ENCODE measurements around the gene S100B.
A peak's percentile ranks its signal among the peaks of the same experiment; 100 is the strongest.

S100B gene

DNA sequence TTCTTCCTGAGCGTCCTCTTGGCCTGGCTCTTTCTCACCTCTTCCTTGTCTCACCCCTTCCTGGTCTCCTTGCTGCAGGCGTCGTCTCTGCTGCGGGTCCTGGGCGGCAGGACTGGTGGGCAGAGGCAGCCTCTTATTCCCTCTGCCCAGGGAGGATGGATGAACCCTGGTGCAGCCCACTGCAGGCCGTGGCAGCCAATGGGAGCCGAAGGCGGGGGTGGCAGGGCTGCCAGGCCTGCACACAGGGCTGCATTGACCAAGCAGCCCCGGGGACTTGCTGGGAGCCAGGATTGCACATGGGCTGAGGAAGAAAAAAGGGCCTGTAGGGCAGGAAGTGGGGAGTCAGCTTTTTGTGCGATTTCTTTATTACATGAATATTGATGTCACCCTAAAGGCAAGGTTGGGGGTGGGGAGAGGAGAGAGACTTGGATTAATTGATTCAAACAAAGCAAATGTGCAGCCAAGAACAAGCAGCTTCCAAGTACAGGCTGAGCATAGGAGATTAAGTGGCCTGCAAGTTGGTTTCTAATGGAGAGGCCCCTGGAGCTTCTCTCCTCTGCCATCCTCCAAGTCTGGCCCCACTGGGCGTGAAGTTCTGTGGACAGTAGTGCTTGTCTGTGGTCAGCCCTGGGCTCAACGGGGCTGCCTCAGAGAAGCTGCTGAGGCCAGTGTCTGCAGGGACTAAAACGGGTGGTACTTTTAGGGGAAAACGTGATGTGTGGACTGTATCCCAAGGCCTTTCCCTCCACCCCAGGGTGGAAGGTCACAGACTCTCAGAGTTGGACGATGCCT is at the start of gene S100B:
TSS of gene S100B (minus strand) at position 108 of the 792 bp plus-strand sequence. CDS start 2,667 bp downstream, outside the sequence.
- Mint-ChIP-seq H3K27ac (peak within 1 kb of the TSS; percentile 43), H3K4me1 (ENCODE audit: low read depth) (peaks cover 18% of the 10 kb centered on the region), H3K9me3 (no peaks in the 10 kb centered on the region), H3K36me3 (ENCODE audit: low read depth) (no peaks in the 10 kb centered on the region), H3K4me3 (peak within 1 kb of the TSS; percentile 61), H3K27me3 (ENCODE audit: low read depth) (peaks cover 2% of the 10 kb centered on the region)
- no peak for DNase-seq (ENCODE audit: low spot score)

DNA sequence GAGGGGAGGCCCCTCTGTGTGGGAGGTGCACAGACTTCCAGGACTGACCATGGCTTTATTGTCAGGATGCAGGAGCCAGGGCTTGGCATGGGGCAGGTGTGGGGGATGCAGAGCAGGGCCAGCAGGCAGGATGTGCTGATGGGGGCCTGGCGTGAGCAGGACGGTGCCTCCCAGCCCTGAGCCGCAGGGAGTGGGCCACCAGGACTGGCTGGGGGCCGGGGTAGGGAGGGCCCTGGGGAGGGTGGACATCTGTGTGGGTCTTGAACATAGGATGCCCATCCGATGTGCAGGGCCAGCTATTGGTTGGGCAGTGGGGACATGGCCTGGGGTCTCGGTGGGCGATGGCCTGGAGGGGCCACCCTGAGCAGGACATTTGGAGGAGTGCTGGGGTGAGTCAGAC is 46.2 kb upstream of the S100B start:
- H3K4me1 Mint-ChIP-seq (ENCODE audit: low read depth): peaks cover 4% of the 10 kb centered on the region
- peaks cover 23% of the 10 kb centered on the region for H3K9me3 Mint-ChIP-seq
- H3K36me3 Mint-ChIP-seq (ENCODE audit: low read depth): peaks cover 96% of the 10 kb centered on the region

DNA sequence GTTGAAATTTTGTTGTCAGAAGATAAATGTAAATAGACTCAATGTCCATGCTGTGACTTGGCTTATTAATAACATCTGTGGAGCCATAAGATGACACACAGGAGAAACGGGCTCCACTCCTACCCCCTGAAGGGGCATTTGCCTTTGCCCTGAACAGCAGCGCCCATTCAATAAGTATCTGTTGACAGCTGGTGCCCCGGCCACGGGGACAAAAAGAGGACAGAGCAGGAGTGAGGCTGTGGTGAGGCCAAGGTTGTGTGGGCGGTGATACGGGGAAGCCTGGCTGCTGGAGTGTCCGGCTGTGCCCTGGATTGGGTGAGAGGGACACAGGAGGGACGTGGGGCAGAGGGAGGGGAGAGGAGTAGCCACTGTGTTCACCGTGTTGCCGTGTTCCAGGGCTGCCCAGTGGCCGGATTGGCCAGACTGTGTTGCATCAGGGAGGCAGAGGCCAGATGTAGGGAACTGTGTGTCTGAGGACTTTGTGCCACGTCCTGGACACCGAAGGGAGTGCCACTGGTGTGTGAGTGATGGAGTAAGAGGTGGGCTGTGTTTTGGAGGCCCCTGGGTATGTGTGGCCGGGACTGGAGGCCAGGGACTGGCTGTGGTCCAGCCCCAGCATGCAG is 45.7 kb upstream of the S100B start:
- Mint-ChIP-seq H3K4me3 (no peak overlapping the region), H3K4me1 (ENCODE audit: low read depth) (peaks cover 4% of the 10 kb centered on the region), H3K27ac (no peak overlapping the region), H3K9me3 (peaks cover 20% of the 10 kb centered on the region), H3K27me3 (ENCODE audit: low read depth) (no peaks in the 10 kb centered on the region), H3K36me3 (ENCODE audit: low read depth) (peaks cover 95% of the 10 kb centered on the region)
- DNase-seq (ENCODE audit: low spot score): no peak

More for the DNA sequence above, 46.2 kb upstream of the S100B start:
- H3K4me3 Mint-ChIP-seq: no peak overlapping the region
- H3K27ac Mint-ChIP-seq: no peak overlapping the region
- H3K27me3 Mint-ChIP-seq (ENCODE audit: low read depth): no peaks in the 10 kb centered on the region
- DNase-seq (ENCODE audit: low spot score): no peak

DNA sequence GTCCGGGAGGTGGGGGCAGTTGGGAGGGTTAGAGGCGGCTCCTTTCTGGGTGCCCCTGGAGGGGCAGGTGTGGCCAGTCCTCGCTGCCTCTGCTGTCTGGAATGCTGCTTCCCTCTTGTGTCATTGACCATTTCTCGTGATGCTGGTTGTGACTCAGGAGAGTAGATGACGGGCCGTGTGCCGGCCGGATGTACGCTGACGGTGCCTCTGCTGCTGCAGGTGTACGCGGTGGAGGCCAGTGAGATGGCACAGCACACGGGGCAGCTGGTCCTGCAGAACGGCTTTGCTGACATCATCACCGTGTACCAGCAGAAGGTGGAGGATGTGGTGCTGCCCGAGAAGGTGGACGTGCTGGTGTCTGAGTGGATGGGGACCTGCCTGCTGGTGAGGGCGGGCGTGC is 44.5 kb upstream of the S100B start:
- DNase-seq (ENCODE audit: low spot score): no peak
- Mint-ChIP-seq H3K27me3 (ENCODE audit: low read depth) (no peaks in the 10 kb centered on the region), H3K9me3 (peaks cover 8% of the 10 kb centered on the region), H3K4me3 (no peak overlapping the region), H3K27ac (no peak overlapping the region), H3K4me1 (ENCODE audit: low read depth) (peaks cover 4% of the 10 kb centered on the region), H3K36me3 (ENCODE audit: low read depth) (peaks cover 93% of the 10 kb centered on the region)

DNA sequence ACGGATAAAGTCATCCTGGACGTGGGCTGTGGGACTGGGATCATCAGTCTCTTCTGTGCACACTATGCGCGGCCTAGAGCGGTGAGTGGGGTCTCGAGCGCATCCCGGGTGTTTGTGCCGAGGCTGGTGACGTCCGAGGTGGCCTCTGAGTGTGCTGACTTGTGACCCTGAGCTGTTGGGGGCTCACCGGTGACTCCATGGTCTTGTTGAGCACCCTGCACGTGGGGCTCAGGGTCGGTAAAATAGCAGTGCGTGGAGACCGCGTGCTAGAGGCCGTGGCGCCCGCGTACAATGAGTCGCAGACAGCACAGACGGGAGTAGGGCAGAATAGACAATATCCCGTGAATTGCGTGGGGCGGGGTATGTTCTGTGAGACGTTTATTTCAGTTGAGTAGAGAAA is 43.7 kb upstream of the S100B start:
- peaks cover 4% of the 10 kb centered on the region for H3K4me1 Mint-ChIP-seq (ENCODE audit: low read depth)
- no peaks in the 10 kb centered on the region for H3K9me3 Mint-ChIP-seq
- peaks cover 93% of the 10 kb centered on the region for H3K36me3 Mint-ChIP-seq (ENCODE audit: low read depth)
- no peak for DNase-seq (ENCODE audit: low spot score)
- H3K27me3 Mint-ChIP-seq (ENCODE audit: low read depth): no peaks in the 10 kb centered on the region
- no peak overlapping the region for H3K27ac Mint-ChIP-seq
- no peak overlapping the region for H3K4me3 Mint-ChIP-seq

DNA sequence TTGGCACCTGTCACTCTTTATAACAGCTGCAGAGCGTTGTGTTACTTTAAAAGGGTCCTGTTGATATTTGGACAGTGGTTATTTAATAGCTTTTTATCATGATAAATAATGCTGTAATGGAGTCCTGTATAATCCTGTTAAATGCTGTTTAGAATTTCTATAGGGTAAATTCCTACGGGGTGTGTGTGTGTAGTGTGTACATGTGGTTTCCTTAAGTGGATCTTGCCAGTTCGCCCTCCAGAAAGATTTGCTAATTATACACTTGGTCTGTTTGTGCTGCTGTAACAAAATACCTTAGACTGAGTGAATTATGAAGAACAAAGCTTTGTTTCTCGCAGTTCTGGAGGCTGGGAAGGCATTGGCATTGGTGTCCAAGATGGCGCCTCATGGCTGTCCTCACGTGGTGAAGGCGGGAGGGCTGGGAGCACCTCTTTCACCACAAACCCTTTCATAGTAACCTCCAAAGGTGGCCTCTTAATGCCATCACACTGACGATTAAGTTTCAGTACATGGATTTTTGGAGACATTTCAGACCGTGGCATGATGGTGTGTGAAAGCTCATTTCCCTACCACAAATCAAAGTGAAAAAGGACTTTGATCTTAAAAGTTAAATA is 41.8 kb upstream of the S100B start:
- Mint-ChIP-seq H3K27me3 (ENCODE audit: low read depth) (no peaks in the 10 kb centered on the region), H3K4me3 (no peak overlapping the region), H3K27ac (no peak overlapping the region), H3K36me3 (ENCODE audit: low read depth) (peaks cover 83% of the 10 kb centered on the region), H3K4me1 (ENCODE audit: low read depth) (peaks cover 4% of the 10 kb centered on the region), H3K9me3 (no peaks in the 10 kb centered on the region)
- DNase-seq (ENCODE audit: low spot score): no peak

DNA sequence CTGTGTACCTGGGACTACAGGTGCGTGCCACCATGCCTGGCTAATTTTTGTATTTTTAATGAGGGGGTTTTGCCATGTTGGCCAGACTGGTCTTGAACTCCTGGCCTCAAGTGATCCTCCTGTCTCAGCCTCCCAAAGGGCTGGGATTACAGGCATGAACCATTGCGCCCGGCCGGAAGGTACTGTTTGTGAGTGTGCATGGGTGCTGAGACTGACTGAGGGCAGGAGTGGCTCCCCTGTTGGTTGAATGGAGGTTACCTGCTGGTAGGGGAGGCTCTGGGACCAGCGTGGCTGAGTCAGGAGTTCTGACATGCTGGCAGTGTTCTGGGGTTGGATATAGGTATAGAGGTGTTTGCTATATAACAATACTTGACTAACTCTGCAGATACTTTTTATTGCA is 41.0 kb upstream of the S100B start:
- Mint-ChIP-seq H3K4me1 (ENCODE audit: low read depth) (peaks cover 4% of the 10 kb centered on the region), H3K36me3 (ENCODE audit: low read depth) (peaks cover 82% of the 10 kb centered on the region), H3K27me3 (ENCODE audit: low read depth) (no peaks in the 10 kb centered on the region), H3K9me3 (no peaks in the 10 kb centered on the region), H3K4me3 (no peak overlapping the region), H3K27ac (no peak overlapping the region)
- DNase-seq (ENCODE audit: low spot score): no peak

DNA sequence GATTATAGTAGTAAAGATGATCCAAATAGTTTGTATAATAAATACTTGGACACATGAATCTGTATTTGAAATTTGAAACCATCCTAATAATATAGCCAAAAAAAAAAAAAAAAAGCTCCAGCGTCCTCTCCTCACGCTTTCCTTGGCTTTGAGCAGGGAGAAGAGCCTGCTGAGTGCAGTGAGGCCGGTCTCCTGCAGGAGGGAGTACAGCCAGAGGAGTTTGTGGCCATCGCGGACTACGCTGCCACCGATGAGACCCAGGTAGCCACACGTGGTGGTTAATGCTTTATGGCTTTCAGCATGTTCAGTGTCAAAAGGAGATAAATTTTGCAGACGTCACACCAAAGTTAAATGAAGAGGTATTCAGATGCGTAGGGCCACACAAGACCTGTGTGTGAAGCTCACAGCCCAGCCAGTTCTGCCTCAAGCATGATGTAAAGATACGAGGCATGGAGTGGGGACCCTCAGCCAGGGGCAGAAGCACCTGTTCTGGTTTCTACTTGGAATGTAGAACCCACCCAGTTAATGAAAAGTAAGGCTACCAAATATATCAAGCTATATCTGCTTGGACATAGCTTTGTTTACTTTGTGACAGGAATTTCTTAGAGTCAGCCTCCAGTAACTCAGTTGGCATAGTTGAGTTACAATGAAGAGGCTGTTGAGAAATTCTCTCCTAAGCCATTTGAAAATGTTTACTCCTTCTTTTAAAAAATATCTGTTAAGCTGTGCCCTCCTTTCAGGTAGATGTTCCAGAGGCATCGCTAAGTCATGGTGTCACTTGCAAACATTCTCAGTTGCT is 38.7 kb upstream of the S100B start:
- Mint-ChIP-seq H3K4me1 (ENCODE audit: low read depth) (peaks cover 20% of the 10 kb centered on the region), H3K27me3 (ENCODE audit: low read depth) (no peaks in the 10 kb centered on the region), H3K36me3 (ENCODE audit: low read depth) (peaks cover 76% of the 10 kb centered on the region), H3K9me3 (no peaks in the 10 kb centered on the region), H3K4me3 (no peak overlapping the region), H3K27ac (no peak overlapping the region)
- DNase-seq (ENCODE audit: low spot score): no peak

DNA sequence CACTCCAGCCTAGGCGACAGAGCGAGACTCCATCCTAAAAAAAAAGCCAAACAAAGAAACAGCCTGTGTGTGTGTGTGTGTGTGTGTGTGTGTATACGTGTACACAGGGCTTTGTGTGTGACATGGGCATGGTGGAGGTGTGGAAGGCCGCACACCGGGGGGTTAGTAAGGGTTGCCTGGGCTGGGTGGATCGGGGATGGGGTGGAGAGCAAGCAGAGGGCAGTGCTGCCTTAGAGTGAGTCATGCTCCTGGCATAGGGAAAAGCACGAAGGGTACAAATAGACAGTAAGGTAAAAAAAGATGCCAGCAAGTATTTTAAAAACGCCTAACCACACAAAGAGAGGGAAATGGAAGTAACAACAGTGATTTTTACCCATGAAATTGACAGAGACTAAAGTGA is 36.8 kb upstream of the S100B start:
- DNase-seq (ENCODE audit: low spot score): no peak
- Mint-ChIP-seq H3K27ac (peak overlapping the region; percentile 16), H3K4me3 (no peak overlapping the region), H3K36me3 (ENCODE audit: low read depth) (peaks cover 71% of the 10 kb centered on the region), H3K27me3 (ENCODE audit: low read depth) (no peaks in the 10 kb centered on the region), H3K4me1 (ENCODE audit: low read depth) (peaks cover 37% of the 10 kb centered on the region), H3K9me3 (no peaks in the 10 kb centered on the region)

DNA sequence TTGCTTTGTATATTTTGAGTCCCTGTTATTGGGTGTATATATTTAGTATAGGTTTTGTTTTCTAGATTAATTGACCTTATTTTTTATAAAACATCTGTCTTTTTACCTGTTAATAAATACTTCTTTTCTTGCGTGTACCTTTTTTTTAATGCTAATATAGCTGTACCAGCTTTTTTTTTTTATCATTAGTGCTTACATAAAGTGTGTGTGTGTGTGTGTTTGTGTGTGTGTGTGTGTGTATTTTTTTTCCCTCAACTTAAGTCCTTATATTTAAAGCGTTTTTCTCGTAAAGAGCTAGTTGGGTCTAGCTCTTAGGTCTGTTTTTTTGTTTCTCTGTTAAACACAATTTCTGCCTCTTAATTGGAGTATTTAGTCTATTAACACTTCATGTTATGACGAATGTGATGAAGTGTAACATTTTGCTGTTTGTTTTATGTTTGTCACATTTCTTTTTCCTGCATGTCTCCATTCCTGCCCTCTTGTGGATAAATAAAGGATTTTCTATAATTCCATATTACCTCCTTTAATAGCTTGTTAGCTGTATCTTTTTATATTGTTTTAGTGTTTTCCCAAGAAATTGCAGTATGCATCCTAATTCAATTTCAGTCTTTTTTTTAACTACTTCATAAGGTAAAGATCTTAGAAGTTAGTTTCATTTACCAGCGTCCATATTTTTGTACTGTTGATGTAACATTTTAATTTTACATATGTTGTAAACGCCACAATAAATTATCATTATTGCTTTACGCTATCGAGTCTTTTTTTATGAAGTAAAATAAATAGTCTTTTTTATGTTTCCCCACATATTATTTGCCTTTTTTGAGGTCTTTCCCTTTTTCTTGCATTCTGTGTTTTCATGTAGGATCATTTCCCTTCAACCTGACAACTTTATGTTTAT is 34.9 kb upstream of the S100B start:
- peaks cover 43% of the 10 kb centered on the region for H3K4me1 Mint-ChIP-seq (ENCODE audit: low read depth)

DNA sequence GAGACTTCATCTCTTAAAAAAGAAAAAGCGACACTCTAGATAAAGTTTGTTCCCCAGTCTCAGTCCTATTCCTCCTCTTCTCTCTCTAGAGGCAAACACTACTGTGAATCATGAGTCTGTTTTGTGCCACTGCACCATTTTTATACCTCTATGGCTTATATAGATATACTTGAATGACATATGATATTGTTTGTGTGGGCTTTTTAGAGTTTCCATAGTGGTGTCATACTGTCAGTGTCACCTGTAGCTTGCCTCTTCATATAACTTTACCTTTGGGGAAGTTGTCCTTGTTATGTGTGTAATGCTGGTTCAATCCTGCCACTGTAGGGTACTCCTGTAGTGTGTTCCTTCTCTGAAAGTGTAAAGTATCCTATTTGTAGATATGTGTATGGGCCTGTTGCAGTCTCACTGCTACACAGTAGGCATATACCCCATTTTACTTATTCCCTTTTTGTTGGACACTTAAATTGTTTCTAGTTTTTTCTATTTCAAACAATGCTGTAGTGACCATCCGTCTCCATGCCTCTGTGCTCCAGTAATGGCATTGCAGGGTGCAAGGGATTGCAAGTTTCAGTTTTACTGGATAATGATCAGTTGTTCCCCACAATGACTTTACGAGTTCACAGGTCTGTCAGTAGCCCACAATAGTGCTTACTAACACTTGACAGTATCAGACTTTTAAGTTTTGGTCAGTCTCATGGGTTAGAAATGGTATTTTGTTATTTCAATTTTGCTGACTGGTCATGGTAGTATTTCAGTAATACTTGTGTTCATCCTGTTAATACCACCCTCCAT is 33.3 kb upstream of the S100B start:
- Mint-ChIP-seq H3K4me1 (ENCODE audit: low read depth) (peaks cover 57% of the 10 kb centered on the region), H3K4me3 (peak overlapping the region; percentile 75), H3K27ac (peak overlapping the region; percentile 78), H3K27me3 (ENCODE audit: low read depth) (no peaks in the 10 kb centered on the region), H3K9me3 (no peaks in the 10 kb centered on the region), H3K36me3 (ENCODE audit: low read depth) (peaks cover 40% of the 10 kb centered on the region)
- no peak for DNase-seq (ENCODE audit: low spot score)

More for the DNA sequence above, 34.9 kb upstream of the S100B start:
- H3K9me3 Mint-ChIP-seq: no peaks in the 10 kb centered on the region
- no peak for DNase-seq (ENCODE audit: low spot score)
- H3K4me3 Mint-ChIP-seq: peak overlapping the region; percentile 57
- no peaks in the 10 kb centered on the region for H3K27me3 Mint-ChIP-seq (ENCODE audit: low read depth)
- peaks cover 53% of the 10 kb centered on the region for H3K36me3 Mint-ChIP-seq (ENCODE audit: low read depth)
- H3K27ac Mint-ChIP-seq: no peak overlapping the region

DNA sequence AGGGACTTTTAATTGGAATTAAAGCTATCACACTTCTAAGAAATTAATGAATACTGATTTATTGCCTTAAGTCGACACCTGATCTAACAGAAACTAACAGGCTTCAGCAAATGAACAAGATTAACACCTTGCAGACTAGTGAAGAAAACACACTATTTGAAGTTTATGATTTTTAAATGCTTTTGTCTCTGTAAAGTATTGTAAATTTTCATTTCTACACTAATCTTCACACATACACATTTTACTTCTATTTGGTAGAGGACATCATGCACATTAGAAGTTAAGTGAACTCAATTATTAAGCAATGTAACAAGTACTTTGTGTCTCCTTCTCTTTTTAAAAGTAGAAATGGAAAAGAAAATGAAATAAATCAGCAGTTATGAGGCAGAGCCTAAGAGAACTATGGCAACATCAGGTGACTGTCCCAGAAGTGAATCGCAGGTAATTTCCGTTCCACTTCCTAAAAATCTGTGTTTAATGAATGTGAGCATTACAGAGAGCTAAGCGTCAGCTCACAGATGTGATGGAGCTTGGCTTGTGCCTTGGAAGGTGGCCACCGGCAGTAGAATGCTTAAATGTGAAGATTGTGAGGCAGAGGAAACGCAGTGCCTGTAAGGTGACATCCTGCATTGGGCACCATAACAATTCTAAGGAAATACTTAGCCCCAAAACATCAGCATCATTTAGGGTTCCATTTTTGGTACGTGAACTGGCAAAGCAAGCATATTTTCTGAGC is 31.8 kb upstream of the S100B start:
- H3K27me3 Mint-ChIP-seq (ENCODE audit: low read depth): no peaks in the 10 kb centered on the region
- H3K4me1 Mint-ChIP-seq (ENCODE audit: low read depth): peaks cover 59% of the 10 kb centered on the region
- peak overlapping the region; percentile 93 for H3K4me3 Mint-ChIP-seq
- no peaks in the 10 kb centered on the region for H3K9me3 Mint-ChIP-seq
- H3K27ac Mint-ChIP-seq: peak overlapping the region; percentile 92
- DNase-seq (ENCODE audit: low spot score): no peak
- H3K36me3 Mint-ChIP-seq (ENCODE audit: low read depth): peaks cover 36% of the 10 kb centered on the region
